H1 (cell line): ENCODE measurements around the gene APOL4. TPM values are rescaled to one million over a fixed set of nuclear protein-coding genes. Genes with fewer than 3 reads are reported as not detected.

ENCODE experiments used
- polyA plus RNA-seq, 7 experiments: library from polyadenylated mRNA; depleted of rRNA in 3 of 7; stranded (reverse) in 5 of 7; unstranded in 2 of 7; fragments of >200 nt in 5 of 7; fragments of 200-250 nt in 2 of 7; gene quantifications; 1 replicate in 5 of 7; 2 replicates in 1 of 7; 4 replicates in 1 of 7; pipeline versions ENCODE4 v1.2.1 to v1.2.3, GENCODE V29; 2011 to 2013; ENCODE audit warnings: missing spikeins in 2 of 7, mixed read lengths in 2 of 7
- total RNA-seq: library from RNA; stranded (reverse); fragmentation: NEBNext Ultra II Directional; extraction: Animal tissue kit (Norgen Biotek cat#: 25700); gene quantifications from 2 replicates; pipeline ENCODE4 v1.2.1, GENCODE V29; 2021

APOL4 gene
- total and polyA plus RNA-seq, 2 of the 8 experiments (the other 6 are each of a cell fraction or from before 2014, with no cell fraction given): 0.02 TPM; not detected in 1

Other genes starting within 250 kb of the APOL4 start
- 108 and 121 TPM in 2 replicates for gene RBFOX2, start 173.0 kb downstream of the APOL4 start, total RNA-seq
- gene RBFOX2, start 173.0 kb downstream of the APOL4 start, polyA plus RNA-seq (2011; rRNA removed): 122 and 138 TPM in 2 replicates
- not detected in 2 replicates for gene APOL3, start 41.1 kb downstream of the APOL4 start, total RNA-seq
- gene APOL3, start 41.1 kb downstream of the APOL4 start, polyA plus RNA-seq (2011; rRNA removed): 0.11 and 0.12 TPM in 2 replicates
- gene APOL2, start 37.7 kb upstream of the APOL4 start, total RNA-seq: 11.0 and 12.0 TPM in 2 replicates
- 7.8 and 8.1 TPM in 2 replicates for gene APOL2, start 37.7 kb upstream of the APOL4 start, polyA plus RNA-seq (2011; rRNA removed)
- not detected in 2 replicates for gene APOL1, start 51.3 kb upstream of the APOL4 start, total RNA-seq
- gene APOL1, start 51.3 kb upstream of the APOL4 start, polyA plus RNA-seq (2011; rRNA removed): not detected in 2 replicates
- 295 and 322 TPM in 2 replicates for gene MYH9, start 186.2 kb upstream of the APOL4 start, total RNA-seq
- 24.9 and 37.2 TPM in 2 replicates for gene MYH9, start 186.2 kb upstream of the APOL4 start, polyA plus RNA-seq (2011; rRNA removed)